Muscle of leg (tissue), 11 donors: Measurements from ENCODE around the gene YLPM1. TPM values are rescaled to one million over a fixed set of nuclear protein-coding genes. Genes with fewer than 3 reads are reported as not detected.

Source experiments
- DNase-seq: peaks from one replicate; pipeline ENCODE4 v3.0.0; 2013
- H3K27ac ChIP-seq: one replicate; pipeline ENCODE4 v1.5.1; 2013; ENCODE audit warnings: mild to moderate bottlenecking, low read length, control low read depth
- H3K27me3 ChIP-seq: one replicate; pipeline ENCODE4 v1.6.1; 2013; ENCODE audit warnings: low read length; ENCODE audit not compliant: control insufficient read depth, insufficient read depth
- H3K36me3 ChIP-seq: one replicate; pipeline ENCODE4 v1.6.1; 2013; ENCODE audit warnings: low read length; ENCODE audit not compliant: control insufficient read depth, insufficient read depth
- H3K4me1 ChIP-seq: one replicate; pipeline ENCODE4 v1.6.1; 2013; ENCODE audit warnings: low read length; ENCODE audit not compliant: control insufficient read depth, insufficient read depth
- H3K4me3 ChIP-seq: one replicate; pipeline ENCODE4 v1.5.1; 2013; ENCODE audit warnings: low read length, control low read depth
- H3K9me3 ChIP-seq: replicated peaks from 2 replicates; pipeline ENCODE4 v1.6.1; 2013; ENCODE audit warnings: low read depth, low read length; ENCODE audit not compliant: control insufficient read depth
- WGBS: methylation state at CpG from one replicate; pipeline ENCODE4 v1.1.5; 2013; ENCODE audit warnings: missing lambda C conversion rate; ENCODE audit not compliant: insufficient coverage; 5-methylcytosine and 5-hydroxymethylcytosine counted together
- polyA plus RNA-seq, 8 donors: library from polyadenylated mRNA; unstranded; fragments of 120-200 nt; gene quantifications; one replicate each; pipeline versions ENCODE4 v1.2.1 to v1.2.3, GENCODE V29; 2013; ENCODE audit warnings: inconsistent platforms in 1 of 8, low replicate concordance in 1 of 8; ENCODE audit not compliant: insufficient read length in 8 of 8, insufficient read depth in 1 of 8
- total RNA-seq: library from RNA; stranded (reverse); fragments of 120-200 nt; gene quantifications from one replicate; pipeline ENCODE4 v1.2.4, GENCODE V29; 2013

The YLPM1 gene
- total and polyA plus RNA-seq, 9 donors, result 33.4 to 63.9 (median 48.0) TPM

DNA sequence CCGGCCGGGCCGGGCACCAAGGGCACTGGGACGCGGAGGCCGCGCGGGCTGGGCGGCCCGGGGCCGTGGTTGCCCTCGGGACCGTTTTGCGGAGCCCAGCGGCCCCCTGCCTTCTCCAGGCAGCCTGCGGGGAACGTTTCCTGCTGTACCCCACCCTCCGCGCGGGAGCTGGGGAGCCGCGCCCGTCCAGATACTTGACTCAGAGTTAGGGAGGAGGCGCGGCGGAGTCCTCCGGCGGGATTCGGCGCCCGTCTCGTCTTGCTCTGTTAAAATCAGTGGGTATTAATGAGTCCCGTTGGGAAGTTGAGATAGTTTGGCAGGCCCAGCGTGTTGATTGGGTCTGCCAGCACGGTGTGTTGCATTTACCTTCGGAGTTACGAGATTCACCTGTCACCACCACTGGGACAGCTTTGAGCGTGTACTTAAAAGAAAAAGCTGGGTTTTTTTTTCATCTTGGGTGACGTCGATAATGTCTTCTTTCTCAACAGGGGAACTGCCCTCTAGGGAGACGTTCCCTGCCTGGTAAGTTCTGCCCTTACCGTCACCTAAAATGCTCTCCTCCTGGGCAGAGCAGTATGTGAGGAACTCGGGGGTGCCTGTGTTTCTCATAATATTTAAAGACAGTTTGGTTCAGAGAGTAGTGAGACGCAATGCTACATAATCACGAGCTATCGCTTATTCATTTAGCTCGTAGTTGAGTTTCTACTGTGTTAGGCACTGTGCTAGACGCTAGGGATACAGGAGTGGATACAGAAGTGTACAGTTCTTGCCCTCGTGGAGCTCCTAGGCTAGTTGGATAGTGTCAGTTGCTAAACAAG, 119.2 kb downstream of the YLPM1 start:
- Histone ChIP-seq H3K27ac (peak overlapping the region; percentile 85), H3K36me3 (peaks cover 3% of the 10 kb centered on the region), H3K27me3 (no peaks in the 10 kb centered on the region), H3K4me3 (peak overlapping the region; percentile 95), H3K4me1 (peaks cover 21% of the 10 kb centered on the region), H3K9me3 (no peaks in the 10 kb centered on the region)
- WGBS, result 2% methylated on average over 41 of the region's 49 CpGs
- peak; percentile 44 for DNase-seq

Other genes starting within 250 kb of the YLPM1 start
- gene LTBP2, start 151.1 kb upstream of the YLPM1 start, total RNA-seq, result 10.5 TPM
- 10 to 100 TPM in 4 of 8 donors, 1 to 10 TPM in 4; 4.9 to 19.2 (median 9.4) TPM for gene LTBP2, start 151.1 kb upstream of the YLPM1 start, polyA plus RNA-seq
- gene AREL1, start 50.2 kb upstream of the YLPM1 start, total RNA-seq, result 13.9 TPM
- 10 to 100 TPM; 14.5 to 23.4 (median 18.5) TPM for gene AREL1, start 50.2 kb upstream of the YLPM1 start, polyA plus RNA-seq
- 21.9 TPM for gene FCF1, start 50.2 kb upstream of the YLPM1 start, total RNA-seq
- 10 to 100 TPM; 29.5 to 49.0 (median 38.6) TPM for gene FCF1, start 50.2 kb upstream of the YLPM1 start, polyA plus RNA-seq
- not detected for gene PROX2, start 112.8 kb downstream of the YLPM1 start, total RNA-seq
- gene PROX2, start 112.8 kb downstream of the YLPM1 start, polyA plus RNA-seq, result 1 to 10 TPM in 1 of 8 donors, under 1 TPM in 7; 0.06 to 1.1 (median 0.34) TPM
- gene DLST, start 118.6 kb downstream of the YLPM1 start, total RNA-seq, result 38.6 TPM
- gene DLST, start 118.6 kb downstream of the YLPM1 start, polyA plus RNA-seq, result 10 to 100 TPM; 61.9 to 76.2 (median 65.9) TPM
- 6.1 TPM for gene RPS6KL1, start 159.9 kb downstream of the YLPM1 start, total RNA-seq
- gene RPS6KL1, start 159.9 kb downstream of the YLPM1 start, polyA plus RNA-seq, result 10 to 100 TPM in 4 of 8 donors, 1 to 10 TPM in 4; 6.6 to 11.2 (median 8.8) TPM
- 30.2 TPM for gene PGF, start 192.3 kb downstream of the YLPM1 start, total RNA-seq
- 10 to 100 TPM; 27.0 to 47.0 (median 33.1) TPM for gene PGF, start 192.3 kb downstream of the YLPM1 start, polyA plus RNA-seq
- 45.2 TPM for gene EIF2B2, start 239.6 kb downstream of the YLPM1 start, total RNA-seq
- 10 to 100 TPM; 45.7 to 59.8 (median 53.4) TPM for gene EIF2B2, start 239.6 kb downstream of the YLPM1 start, polyA plus RNA-seq